ENCODE measurements around the gene CNOT1. TPM values are rescaled to one million over a fixed set of nuclear protein-coding genes. Genes with fewer than 3 reads are reported as not detected.

Gene CNOT1
- total and polyA plus RNA-seq, 4 donors = 34.0 to 131 (median 78.5) TPM

GRCh38 chr16:58533751-58534470 is 95.7 kb downstream of the CNOT1 start:
- Histone ChIP-seq H3K9ac (ENCODE audit: low read depth in 1 of 2, low read length in 2 of 2) (no peak overlapping the region), H3K9me3 (ENCODE audit: control insufficient read depth in 4 of 4, low read length in 3 of 4) (no peaks in the 10 kb centered on the region), H3K36me3 (ENCODE audit: control insufficient read depth in 4 of 4, insufficient read depth in 3 of 4, low read depth in 1 of 4, low read length in 3 of 4) (peaks cover 16 to 86% (median 71%) of the 10 kb centered on the region in 4 donors), H3K27me3 (ENCODE audit: control insufficient read depth in 4 of 4, insufficient read depth in 4 of 4, low read length in 3 of 4) (no peaks in the 10 kb centered on the region), H3K27ac (ENCODE audit: low read depth in 1 of 2, low read length in 2 of 2) (no peak overlapping the region), H3K4me3 (ENCODE audit: low read depth in 1 of 3, low read length in 3 of 3) (no peak overlapping the region), H3K4me1 (ENCODE audit: control insufficient read depth in 4 of 4, insufficient read depth in 4 of 4, low read length in 3 of 4) (peaks cover 0 to 7% (median 3%) of the 10 kb centered on the region in 4 donors)
- no peak for DNase-seq (ENCODE audit: low spot score)
- TF ChIP-seq MAX (IDR thresholded peaks at IDR 0.05) = no peak
- TF ChIP-seq HNF4G (IDR thresholded peaks at IDR 0.05) = no peak
- TF ChIP-seq NR2F2 (IDR thresholded peaks at IDR 0.05) = no peak
- TF ChIP-seq RXRA (IDR thresholded peaks at IDR 0.05) = no peak
- TF ChIP-seq EGR1 (IDR thresholded peaks at IDR 0.05; ENCODE audit: low read depth in 2 of 2) = no peak
- 90% methylated on average over 14 of the region's 14 CpGs for WGBS

GRCh38 chr16:58532414-58532813 is 97.2 kb downstream of the CNOT1 start:
- Histone ChIP-seq H3K4me1 (ENCODE audit: control insufficient read depth in 4 of 4, insufficient read depth in 4 of 4, low read length in 3 of 4) (peaks cover 0 to 7% (median 3%) of the 10 kb centered on the region in 4 donors), H3K27ac (ENCODE audit: low read depth in 1 of 2, low read length in 2 of 2) (no peak overlapping the region), H3K9me3 (ENCODE audit: control insufficient read depth in 4 of 4, low read length in 3 of 4) (no peaks in the 10 kb centered on the region), H3K27me3 (ENCODE audit: control insufficient read depth in 4 of 4, insufficient read depth in 4 of 4, low read length in 3 of 4) (no peaks in the 10 kb centered on the region), H3K4me3 (ENCODE audit: low read depth in 1 of 3, low read length in 3 of 3) (no peak overlapping the region), H3K36me3 (ENCODE audit: control insufficient read depth in 4 of 4, insufficient read depth in 3 of 4, low read depth in 1 of 4, low read length in 3 of 4) (peaks cover 17 to 86% (median 68%) of the 10 kb centered on the region in 4 donors), H3K9ac (ENCODE audit: low read depth in 1 of 2, low read length in 2 of 2) (no peak overlapping the region)
- DNase-seq (ENCODE audit: low spot score) = no peak
- TF ChIP-seq RAD21 (IDR thresholded peaks at IDR 0.05) (no peak), RXRA (IDR thresholded peaks at IDR 0.05) (no peak), FOXA2 (IDR thresholded peaks at IDR 0.05) (no peak), ATF3 (IDR thresholded peaks at IDR 0.05) (no peak), CTCF (IDR thresholded peaks at IDR 0.05; ENCODE audit: low read depth, low read length, missing input control) (no peak), FOXA1 (IDR thresholded peaks at IDR 0.05) (no peak), ZBTB33 (IDR thresholded peaks at IDR 0.05) (no peak), MAX (IDR thresholded peaks at IDR 0.05) (no peak), GABPA (IDR thresholded peaks at IDR 0.05 in 1 of 2, conservative IDR thresholded peaks at IDR 0.05 in 1 of 2) (no peak)
- WGBS = 92% methylated on average over 3 of the region's 3 CpGs

GRCh38 chr16:58530179-58530578 is 99.4 kb downstream of the CNOT1 start:
- TF ChIP-seq YY1 (IDR thresholded peaks at IDR 0.05) (no peak), HNF4G (IDR thresholded peaks at IDR 0.05) (no peak), JUND (IDR thresholded peaks at IDR 0.05) (no peak), ZBTB33 (IDR thresholded peaks at IDR 0.05) (no peak)
- no peaks in the 10 kb centered on the region for H3K9me3 ChIP-seq (ENCODE audit: control insufficient read depth in 4 of 4, low read length in 3 of 4)
- H3K9ac ChIP-seq (ENCODE audit: low read depth in 1 of 2, low read length in 2 of 2) = no peak overlapping the region
- no peak overlapping the region for H3K27ac ChIP-seq (ENCODE audit: low read depth in 1 of 2, low read length in 2 of 2)
- DNase-seq (ENCODE audit: low spot score) = no peak
- WGBS = 94% methylated on average over 5 of the region's 5 CpGs
- H3K27me3 ChIP-seq (ENCODE audit: control insufficient read depth in 4 of 4, insufficient read depth in 4 of 4, low read length in 3 of 4) = no peaks in the 10 kb centered on the region
- H3K4me1 ChIP-seq (ENCODE audit: control insufficient read depth in 4 of 4, insufficient read depth in 4 of 4, low read length in 3 of 4) = no peaks in the 10 kb centered on the region
- peaks cover 21 to 83% (median 67%) of the 10 kb centered on the region in 4 donors for H3K36me3 ChIP-seq (ENCODE audit: control insufficient read depth in 4 of 4, insufficient read depth in 3 of 4, low read depth in 1 of 4, low read length in 3 of 4)
- H3K4me3 ChIP-seq (ENCODE audit: low read depth in 1 of 3, low read length in 3 of 3) = no peak overlapping the region

Measured in liver (tissue), 9 donors.